Measurements from ENCODE around the gene ATAT1. TPM values are rescaled to one million over a fixed set of nuclear protein-coding genes. Genes with fewer than 3 reads are reported as not detected.

The ATAT1 gene
- total RNA-seq, 2 donors from 2014 or later, result 11.5 to 15.9 TPM

- DNase-seq, result no peak
- Histone ChIP-seq H3K4me3 (peak overlapping the region; percentile 53), H3K9ac (ENCODE audit: low read depth in 2 of 2, low read length in 2 of 2) (peak overlapping the region; percentile 67 to 80), H3K27ac (peak overlapping the region; percentile 84), H3K4me1 (peaks cover 4% of the 10 kb centered on the region), H3K9me3 (no peaks in the 10 kb centered on the region), H3K27me3 (no peaks in the 10 kb centered on the region), H3K36me3 (no peaks in the 10 kb centered on the region)
- intact Hi-C loops (cut with DNase I), result no loop called here
- TF ChIP-seq CTCF (IDR thresholded peaks at IDR 0.05), result no peak
Observed at GRCh38 chr6:30683183-30683979, 56.7 kb downstream of the ATAT1 start.

- TF ChIP-seq CTCF (IDR thresholded peaks at IDR 0.05), result no peak
- intact Hi-C loops (cut with DNase I), result no loop called here
- H3K4me3 ChIP-seq, result peak overlapping the region; percentile 53
- peak overlapping the region; percentile 84 for H3K27ac ChIP-seq
- H3K36me3 ChIP-seq, result no peaks in the 10 kb centered on the region
- H3K9me3 ChIP-seq, result no peaks in the 10 kb centered on the region
- H3K9ac ChIP-seq (ENCODE audit: low read depth in 2 of 2, low read length in 2 of 2), result peak overlapping the region; percentile 67 to 80
- H3K4me1 ChIP-seq, result peaks cover 4% of the 10 kb centered on the region
- H3K27me3 ChIP-seq, result no peaks in the 10 kb centered on the region
- no peak for DNase-seq
Observed at GRCh38 chr6:30683980-30684338, 57.3 kb downstream of the ATAT1 start.

- peak overlapping the region; percentile 53 for H3K4me3 ChIP-seq
- no peaks in the 10 kb centered on the region for H3K9me3 ChIP-seq
- H3K9ac ChIP-seq (ENCODE audit: low read depth in 2 of 2, low read length in 2 of 2), result peak overlapping the region; percentile 67 to 92
- DNase-seq, result peak; percentile 60
- no peaks in the 10 kb centered on the region for H3K27me3 ChIP-seq
- peaks cover 8% of the 10 kb centered on the region for H3K4me1 ChIP-seq
- no peak for TF ChIP-seq CTCF (IDR thresholded peaks at IDR 0.05)
- H3K36me3 ChIP-seq, result no peaks in the 10 kb centered on the region
- intact Hi-C loops (cut with DNase I), result no loop called here
- peak overlapping the region; percentile 84 for H3K27ac ChIP-seq
Observed at GRCh38 chr6:30684386-30685156, 57.9 kb downstream of the ATAT1 start.

- Histone ChIP-seq H3K4me1 (peaks cover 13% of the 10 kb centered on the region), H3K4me3 (peak overlapping the region; percentile 53), H3K9ac (ENCODE audit: low read depth in 2 of 2, low read length in 2 of 2) (peak overlapping the region; percentile 67 to 92), H3K9me3 (no peaks in the 10 kb centered on the region), H3K36me3 (no peaks in the 10 kb centered on the region), H3K27ac (peak overlapping the region; percentile 84), H3K27me3 (no peaks in the 10 kb centered on the region)
- no peak for TF ChIP-seq CTCF (IDR thresholded peaks at IDR 0.05)
- no peak for DNase-seq
- intact Hi-C loops (cut with DNase I), result no loop called here
Observed at GRCh38 chr6:30685157-30686008, 58.7 kb downstream of the ATAT1 start.
